Pancreas (tissue), 10 donors: ENCODE data around the gene S100PBP. TPM values are rescaled to one million over a fixed set of nuclear protein-coding genes. Genes with fewer than 3 reads are reported as not detected.

Source experiments
- ATAC-seq, 4 donors: fragments of 200-7000 bp; cut with Tn5 transposase; one replicate each; pipeline versions ENCODE4 v1.8.0 to v1.9.1; 2020; ENCODE audit warnings: mild to moderate bottlenecking in 4 of 4, moderate library complexity in 4 of 4
- DNase-seq, 6 donors: peaks; one replicate each; pipeline ENCODE4 v3.0.0-alpha.2; 2020
- FAIRE-seq: peaks from 2 replicates; lab custom pipeline; 2012; peaks lifted over from hg19 to GRCh38; lab: Jason Lieb, UNC
- H3K27ac ChIP-seq, 4 donors: fragments of 200-600 bp; sonication (generic); 1 replicate in 3 of 4; 2 replicates in 1 of 4; pipeline versions ENCODE4 v1.5.0 to v1.8.0; 2020
- H3K27me3 ChIP-seq, 4 donors: fragments of 200-600 bp; one replicate each; pipeline ENCODE4 v1.8.0; 2021
- H3K36me3 ChIP-seq, 3 donors: fragments of 200-600 bp; sonication (generic) in 1 of 3; one replicate each; pipeline versions ENCODE4 v1.5.0 to v1.8.0; 2020 to 2021
- H3K4me1 ChIP-seq, 3 donors: fragments of 200-600 bp; one replicate each; pipeline ENCODE4 v1.8.0; 2021
- H3K4me3 ChIP-seq, 4 donors: fragments of 200-600 bp; sonication (generic) in 2 of 4; one replicate each; pipeline versions ENCODE4 v1.5.0 to v1.8.0; 2020 to 2021
- H3K9me3 ChIP-seq, 4 donors: fragments of 200-600 bp; one replicate each; pipeline ENCODE4 v1.8.0; 2021
- WGBS, 2 donors: extraction: QIAGEN DNeasy Blood & Tissue Kit; methylation state at CpG; one replicate each; pipeline ENCODE4 v1.1.7; 2013; 5-methylcytosine and 5-hydroxymethylcytosine counted together
- intact Hi-C, 3 donors: fragments of 100-400 bp; cut with DNase I; formaldehyde crosslinking; loops; one replicate each; pipeline versions ENCODE4 v1.11.1 to v1.14.2; 2022
- polyA plus RNA-seq, 2 donors: library from polyadenylated mRNA; stranded (reverse); fragments of 200-250 nt; gene quantifications; one replicate each; pipeline ENCODE4 v1.2.3, GENCODE V29; 2013
- total RNA-seq, 6 donors: library from RNA; stranded (reverse); fragmentation: NEBNext Ultra II Directional in 4 of 6; extraction: Animal tissue kit (Norgen Biotek cat#: 25700) in 4 of 6; gene quantifications; one replicate each; pipeline versions ENCODE4 v1.2.1 to v1.2.4, GENCODE V29; 2021 to 2023
- TF ChIP-seq, protein P1 (sequence below), 4 donors: fragments of 200-600 bp; sonication (generic) in 3 of 4; IDR thresholded peaks; one replicate each; pipeline versions ENCODE4 v1.5.0 to v1.8.0; 2021; ENCODE audit warnings: antibody characterized with exemption in 4 of 4
- donor health status: healthy with polysubstance abuse.
- donor health status: DM: no; HTN: no; CAD: no; lungs with moderate emphysema.
- donor health status: DM: no; HTN: no; CAD: no.
- donor health status: control.
- donor health status: control.
- donor health status: Bipolar disorder and iron deficiency.
- donor health status: DM: yes; HTN: yes; CAD: no.
- donor health status: DM: no; HTN: no; CAD: no.
- donor health status: DM: no; HTN: no; CAD: no.
- donor health status: DM: yes; HTN: yes; CAD: no.

Gene S100PBP
- 10 to 100 TPM in 3 of 6 donors, 1 to 10 TPM in 3; 7.6 to 20.2 (median 10.3) TPM for total RNA-seq
- 10 to 100 TPM; 12.4 to 13.5 TPM for polyA plus RNA-seq

DNA sequence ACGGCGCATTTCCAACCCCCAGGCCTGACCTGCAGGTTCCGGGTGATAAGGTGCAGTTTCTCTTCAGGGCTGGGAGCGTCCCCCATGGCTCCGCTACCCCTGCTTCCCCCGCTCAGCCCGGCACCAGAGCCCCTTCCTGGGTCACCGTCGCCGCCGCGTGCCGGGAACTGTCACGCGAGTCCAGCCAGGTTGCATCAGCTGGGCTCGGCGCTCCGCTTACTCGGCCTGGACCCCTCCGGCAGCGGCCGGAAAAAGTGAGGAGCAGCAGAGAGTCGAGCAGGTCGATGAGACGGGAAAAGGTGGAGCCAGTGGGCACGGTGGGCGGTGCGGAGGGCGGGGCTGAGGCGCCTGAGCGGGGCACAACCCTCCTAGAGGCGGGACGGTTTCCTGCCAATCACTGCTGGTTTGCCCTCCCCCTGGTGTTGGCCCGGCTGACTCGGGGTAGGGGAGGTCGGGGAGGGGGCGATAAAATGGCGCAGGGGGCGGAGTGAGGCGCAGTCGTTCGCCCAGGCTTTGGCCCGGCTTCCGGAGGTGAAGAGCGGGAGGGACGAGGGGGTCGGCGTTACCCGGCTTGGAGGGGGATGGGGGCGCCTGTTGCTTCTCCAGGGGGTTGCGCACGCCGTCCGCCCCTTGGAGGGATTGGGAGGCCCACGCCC is at the start of gene S100PBP, which contains the start of gene YARS1:
TSS of gene S100PBP (plus strand) at position 495 of the 656 bp plus-strand sequence. CDS start 8,447 bp downstream, outside the sequence.
TSS of gene YARS1 (minus strand) at position 200 of the 656 bp plus-strand sequence. CDS start at position 86, 114 bp downstream.
- peaks cover 18 to 41% (median 20%) of the 10 kb centered on the region in 3 donors for H3K4me1 ChIP-seq
- peak; percentile 99 to 100 (median 99) for DNase-seq
- H3K27ac ChIP-seq: peak within 1 kb of the TSS; percentile 76 to 89 (median 88)
- H3K9me3 ChIP-seq: no peaks in the 10 kb centered on the region
- 0 to 1% methylated on average over 54 to 55 of the region's 55 CpGs for WGBS, 2 donors
- intact Hi-C loops: no loop called here
- H3K4me3 ChIP-seq: peak within 1 kb of the TSS; percentile 65 to 96 (median 86)
- TF ChIP-seq, protein P1, sequence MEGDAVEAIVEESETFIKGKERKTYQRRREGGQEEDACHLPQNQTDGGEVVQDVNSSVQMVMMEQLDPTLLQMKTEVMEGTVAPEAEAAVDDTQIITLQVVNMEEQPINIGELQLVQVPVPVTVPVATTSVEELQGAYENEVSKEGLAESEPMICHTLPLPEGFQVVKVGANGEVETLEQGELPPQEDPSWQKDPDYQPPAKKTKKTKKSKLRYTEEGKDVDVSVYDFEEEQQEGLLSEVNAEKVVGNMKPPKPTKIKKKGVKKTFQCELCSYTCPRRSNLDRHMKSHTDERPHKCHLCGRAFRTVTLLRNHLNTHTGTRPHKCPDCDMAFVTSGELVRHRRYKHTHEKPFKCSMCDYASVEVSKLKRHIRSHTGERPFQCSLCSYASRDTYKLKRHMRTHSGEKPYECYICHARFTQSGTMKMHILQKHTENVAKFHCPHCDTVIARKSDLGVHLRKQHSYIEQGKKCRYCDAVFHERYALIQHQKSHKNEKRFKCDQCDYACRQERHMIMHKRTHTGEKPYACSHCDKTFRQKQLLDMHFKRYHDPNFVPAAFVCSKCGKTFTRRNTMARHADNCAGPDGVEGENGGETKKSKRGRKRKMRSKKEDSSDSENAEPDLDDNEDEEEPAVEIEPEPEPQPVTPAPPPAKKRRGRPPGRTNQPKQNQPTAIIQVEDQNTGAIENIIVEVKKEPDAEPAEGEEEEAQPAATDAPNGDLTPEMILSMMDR (IDR thresholded peaks at IDR 0.05): no peak
- peak; percentile 93 to 97 (median 94) for ATAC-seq
- no peak for FAIRE-seq
- no peaks in the 10 kb centered on the region for H3K27me3 ChIP-seq
- H3K36me3 ChIP-seq: no peaks in the 10 kb centered on the region

DNA sequence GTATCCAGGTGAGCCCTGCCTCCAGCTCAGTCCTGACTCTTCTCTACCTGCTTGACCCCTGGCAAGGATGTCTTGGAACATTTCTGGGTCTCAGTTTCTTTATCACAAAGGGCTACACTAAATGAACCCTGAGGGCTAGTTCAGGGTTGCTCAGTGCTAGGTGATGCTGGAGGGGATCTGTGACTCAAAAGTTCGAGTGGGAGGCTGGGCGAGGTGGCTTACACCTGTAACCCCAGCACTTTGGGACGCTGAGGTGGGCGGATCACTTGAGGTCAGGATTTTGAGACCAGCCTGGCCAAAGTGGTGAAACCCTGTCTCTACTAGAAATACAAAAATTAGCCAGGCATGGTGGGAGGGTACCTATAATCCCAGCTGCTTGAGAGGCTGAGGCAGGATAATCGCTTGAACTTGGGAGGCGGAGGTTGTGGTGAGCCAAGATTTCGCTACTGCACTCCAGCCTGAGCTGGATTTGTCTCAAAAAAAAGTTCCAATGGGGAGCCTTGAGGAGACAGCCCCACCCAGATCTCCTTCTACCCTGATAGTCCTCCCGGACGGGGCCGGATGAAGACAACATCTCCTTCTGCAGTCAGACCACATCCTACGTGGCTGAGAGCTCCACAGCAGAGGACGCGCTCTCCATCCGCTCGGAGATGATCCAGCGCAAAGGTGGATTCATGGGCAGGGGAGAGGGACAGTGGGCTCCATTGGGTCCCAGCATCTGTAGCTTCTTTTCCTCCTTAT is 49.2 kb upstream of the S100PBP start:
- peaks cover 0 to 27% (median 10%) of the 10 kb centered on the region in 3 donors for H3K36me3 ChIP-seq
- no peak for ATAC-seq

DNA sequence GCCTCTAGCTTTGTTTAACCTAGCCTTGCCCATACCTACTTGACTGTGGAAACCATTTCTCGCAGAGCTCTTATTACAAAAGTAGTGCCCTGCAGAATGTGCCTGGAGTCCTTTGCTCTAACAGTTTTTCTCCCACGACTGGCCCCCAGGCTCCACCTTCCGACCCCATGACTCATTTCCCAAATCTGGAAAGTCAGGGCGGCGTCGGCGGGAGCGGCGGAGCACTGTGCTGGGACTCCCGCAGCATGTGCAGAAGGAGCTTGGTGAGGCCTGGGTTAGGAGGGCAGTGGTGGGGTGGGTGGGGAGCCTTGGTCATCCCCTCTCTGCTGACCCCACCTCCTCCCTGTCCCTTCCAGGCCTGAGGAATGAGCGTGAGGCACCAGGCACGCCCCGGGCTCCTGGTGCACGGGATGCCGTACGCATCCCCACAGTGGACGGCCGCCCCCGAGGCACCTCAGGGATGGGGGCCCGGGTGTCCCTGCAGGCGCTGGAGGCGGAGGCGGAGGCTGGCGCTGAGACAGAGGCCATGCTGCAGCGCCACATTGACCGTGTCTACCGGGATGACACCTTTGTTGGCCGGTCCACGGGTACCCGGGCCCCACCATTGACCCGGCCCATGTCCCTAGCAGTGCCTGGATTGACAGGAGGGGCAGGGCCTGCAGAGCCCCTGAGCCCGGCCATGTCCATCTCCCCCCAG is 47.8 kb upstream of the S100PBP start:
- intact Hi-C loops: loop anchor here in 2 of 3 donors (5.0 to 10.0 kb wide), 2 partner anchors 57 to 95 kb away; no protein-coding TSS in a partner anchor
- ATAC-seq (no peak), FAIRE-seq (no peak), DNase-seq (peak in 2 of 6 donors; percentile 58 to 72)
- TF ChIP-seq, protein P1 (IDR thresholded peaks at IDR 0.05): no peak
- H3K27me3 ChIP-seq: no peaks in the 10 kb centered on the region
- no peak overlapping the region for H3K4me3 ChIP-seq
- H3K27ac ChIP-seq: no peak overlapping the region
- no peaks in the 10 kb centered on the region for H3K9me3 ChIP-seq
- WGBS, 2 donors: 84 to 92% methylated on average over 32 of the region's 32 CpGs
- H3K4me1 ChIP-seq: peaks cover 20 to 33% (median 32%) of the 10 kb centered on the region in 3 donors
- peaks cover 0 to 35% (median 10%) of the 10 kb centered on the region in 3 donors for H3K36me3 ChIP-seq

More for the DNA sequence above, 49.2 kb upstream of the S100PBP start:
- peak overlapping the region in 2 of 4 donors; percentile 50 to 60 for H3K27ac ChIP-seq
- TF ChIP-seq, protein P1 (IDR thresholded peaks at IDR 0.05): no peak
- no peak for FAIRE-seq
- WGBS, 2 donors: 85 to 89% methylated on average over 16 of the region's 16 CpGs
- DNase-seq: peak in 2 of 6 donors; percentile 10 to 31
- intact Hi-C loops: no loop called here
- no peaks in the 10 kb centered on the region for H3K9me3 ChIP-seq
- no peak overlapping the region for H3K4me3 ChIP-seq
- H3K27me3 ChIP-seq: no peaks in the 10 kb centered on the region
- H3K4me1 ChIP-seq: peaks cover 23 to 39% (median 32%) of the 10 kb centered on the region in 3 donors

DNA sequence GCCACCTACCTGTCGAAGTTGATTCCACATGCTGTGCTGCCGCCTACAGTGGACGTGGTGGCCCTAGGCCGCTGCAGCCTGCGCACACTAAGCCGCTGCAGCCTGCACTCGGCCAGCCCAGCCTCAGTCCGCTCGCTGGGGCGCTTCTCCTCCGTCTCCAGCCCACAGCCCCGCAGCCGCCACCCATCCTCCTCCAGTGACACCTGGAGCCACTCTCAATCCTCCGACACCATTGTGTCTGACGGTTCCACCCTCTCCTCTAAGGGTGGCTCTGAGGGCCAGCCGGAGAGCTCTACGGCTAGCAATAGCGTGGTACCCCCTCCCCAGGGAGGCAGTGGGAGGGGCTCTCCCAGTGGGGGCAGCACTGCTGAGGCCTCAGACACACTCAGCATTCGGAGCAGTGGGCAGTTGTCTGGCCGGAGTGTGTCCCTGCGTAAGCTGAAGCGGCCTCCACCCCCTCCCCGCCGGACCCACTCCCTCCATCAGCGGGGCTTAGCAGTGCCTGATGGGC is 47.2 kb upstream of the S100PBP start:
- peaks cover 0 to 38% (median 10%) of the 10 kb centered on the region in 3 donors for H3K36me3 ChIP-seq

More for the DNA sequence above, 47.2 kb upstream of the S100PBP start:
- intact Hi-C loops: loop anchor here in 2 of 3 donors (5.0 to 10.0 kb wide), 2 partner anchors 58 to 95 kb away; no protein-coding TSS in a partner anchor
- Histone ChIP-seq H3K9me3 (no peaks in the 10 kb centered on the region), H3K4me1 (peaks cover 20 to 32% (median 26%) of the 10 kb centered on the region in 3 donors), H3K27me3 (no peaks in the 10 kb centered on the region), H3K27ac (no peak overlapping the region), H3K4me3 (no peak overlapping the region)
- FAIRE-seq (no peak), DNase-seq (peak in 1 of 6 donors; percentile 53), ATAC-seq (no peak)
- WGBS, 2 donors: 91 to 92% methylated on average over 25 of the region's 25 CpGs
- TF ChIP-seq, protein P1 (IDR thresholded peaks at IDR 0.05): no peak
